Measurements from ENCODE around the gene YBX1. TPM values are rescaled to one million over a fixed set of nuclear protein-coding genes. Genes with fewer than 3 reads are reported as not detected.

The YBX1 gene
- total and polyA plus RNA-seq, 2 donors (not counting 1 experiment from before 2014, with no cell fraction given) = 164 to 345 TPM

- TF ChIP-seq EZH2 (IDR thresholded peaks at IDR 0.05; ENCODE audit: borderline replicate concordance, insufficient read depth, low read depth, low read length, poor library complexity, severe bottlenecking) = no peak
- no peak for TF ChIP-seq CTCF (IDR thresholded peaks at IDR 0.05)
- Mint-ChIP-seq H3K9me3 (ENCODE audit: insufficient read depth) (no peaks in the 10 kb centered on the region), H3K4me1 (peaks cover 12% of the 10 kb centered on the region), H3K4me3 (no peak overlapping the region), H3K27me3 (no peaks in the 10 kb centered on the region), H3K27ac (no peak overlapping the region)
- POLR2A ChIA-PET = no interaction called here
- no peaks in the 10 kb centered on the region for H3K27me3 ChIP-seq (replicated peaks in 1 of 4; ENCODE audit: control extremely low read depth in 1 of 4, control insufficient read depth in 3 of 4, insufficient read depth in 4 of 4, low read length in 3 of 4)
- H3K4me2 ChIP-seq (replicated peaks; ENCODE audit: low read depth, low read length, poor library complexity, severe bottlenecking) = no peak overlapping the region
- DNase-seq = no peak
- H3K9ac ChIP-seq (ENCODE audit: low read length) = no peak overlapping the region
- no peaks in the 10 kb centered on the region for H3K9me3 ChIP-seq (ENCODE audit: control extremely low read depth in 1 of 3, control insufficient read depth in 2 of 3, insufficient read depth in 1 of 3, low read length in 2 of 3)
- 96% methylated on average over 8 of the region's 11 CpGs for WGBS (ENCODE audit: insufficient coverage)
- H2AFZ ChIP-seq (ENCODE audit: insufficient read depth, low read depth, low read length, poor library complexity, severe bottlenecking) = no peak overlapping the region
- H3K4me3 ChIP-seq (ENCODE audit: control extremely low read depth in 1 of 5, extremely low read depth in 1 of 5, insufficient read depth in 1 of 5, low read depth in 2 of 5, low read length in 4 of 5) = no peak overlapping the region
- intact Hi-C loops (cut with micrococcal nuclease) = no loop called here
- H3K79me2 ChIP-seq (ENCODE audit: control insufficient read depth, insufficient read depth, low read length) = no peaks in the 10 kb centered on the region
- no peaks in the 10 kb centered on the region for H4K20me1 ChIP-seq (ENCODE audit: control insufficient read depth, insufficient read depth, low read length, poor library complexity, severe bottlenecking)
- H3K27ac ChIP-seq (ENCODE audit: low read length in 2 of 2) = no peak overlapping the region
- no peak for ATAC-seq (ENCODE audit: low read depth)
- H3K4me1 ChIP-seq (ENCODE audit: control insufficient read depth in 2 of 2, insufficient read depth in 2 of 2, low read length in 2 of 2) = peaks cover 10 to 16% of the 10 kb centered on the region in 2 donors
- CTCF ChIA-PET = interaction anchor here (1.0 kb wide), 1 partner anchor 12 kb away, joined by 3 read pairs; no protein-coding TSS in a partner anchor
- no peaks in the 10 kb centered on the region for H3K36me3 ChIP-seq (replicated peaks in 1 of 2; ENCODE audit: control extremely low read depth in 1 of 2, control insufficient read depth in 1 of 2, extremely low read depth in 1 of 2, insufficient read depth in 2 of 2, low read length in 1 of 2)
These were observed 52.8 kb downstream of the YBX1 start for GRCh38 chr1:42735056-42735455.

GRCh38 chr1:42735477-42736105 lies 53.4 kb downstream of the YBX1 start:
- no peaks in the 10 kb centered on the region for H3K36me3 ChIP-seq (replicated peaks in 1 of 2; ENCODE audit: control extremely low read depth in 1 of 2, control insufficient read depth in 1 of 2, extremely low read depth in 1 of 2, insufficient read depth in 2 of 2, low read length in 1 of 2)
- 86% methylated on average over 13 of the region's 14 CpGs for whole genome bisulfite sequencing (ENCODE audit: insufficient coverage)
- ChIA-PET CTCF (interaction anchor here (1.0 kb wide), 1 partner anchor 11 kb away, joined by 3 read pairs; no protein-coding TSS in a partner anchor), POLR2A (no interaction called here)
- intact Hi-C loops (cut with micrococcal nuclease) = no loop called here
- no peaks in the 10 kb centered on the region for H3K79me2 ChIP-seq (ENCODE audit: control insufficient read depth, insufficient read depth, low read length)
- H3K27ac Mint-ChIP-seq = no peak overlapping the region
- peaks cover 12% of the 10 kb centered on the region for H3K4me1 Mint-ChIP-seq
- H3K9me3 ChIP-seq (ENCODE audit: control extremely low read depth in 1 of 3, control insufficient read depth in 2 of 3, insufficient read depth in 1 of 3, low read length in 2 of 3) = no peaks in the 10 kb centered on the region
- no peaks in the 10 kb centered on the region for H3K27me3 ChIP-seq (replicated peaks in 1 of 4; ENCODE audit: control extremely low read depth in 1 of 4, control insufficient read depth in 3 of 4, insufficient read depth in 4 of 4, low read length in 3 of 4)
- ATAC-seq (ENCODE audit: low read depth) (no peak), DNase-seq (no peak)
- H3K4me2 ChIP-seq (replicated peaks; ENCODE audit: low read depth, low read length, poor library complexity, severe bottlenecking) = no peak overlapping the region
- no peak for TF ChIP-seq CTCF (IDR thresholded peaks at IDR 0.05)
- no peak for TF ChIP-seq EZH2 (IDR thresholded peaks at IDR 0.05; ENCODE audit: borderline replicate concordance, insufficient read depth, low read depth, low read length, poor library complexity, severe bottlenecking)
- H4K20me1 ChIP-seq (ENCODE audit: control insufficient read depth, insufficient read depth, low read length, poor library complexity, severe bottlenecking) = no peaks in the 10 kb centered on the region
- no peak overlapping the region for H3K27ac ChIP-seq (ENCODE audit: low read length in 2 of 2)
- H3K4me1 ChIP-seq (ENCODE audit: control insufficient read depth in 2 of 2, insufficient read depth in 2 of 2, low read length in 2 of 2) = peaks cover 10 to 16% of the 10 kb centered on the region in 2 donors
- H2AFZ ChIP-seq (ENCODE audit: insufficient read depth, low read depth, low read length, poor library complexity, severe bottlenecking) = no peak overlapping the region
- no peak overlapping the region for H3K4me3 ChIP-seq (ENCODE audit: control extremely low read depth in 1 of 5, extremely low read depth in 1 of 5, insufficient read depth in 1 of 5, low read depth in 2 of 5, low read length in 4 of 5)
- no peak overlapping the region for H3K9ac ChIP-seq (ENCODE audit: low read length)
- H3K27me3 Mint-ChIP-seq = no peaks in the 10 kb centered on the region
- H3K4me3 Mint-ChIP-seq = no peak overlapping the region
- no peaks in the 10 kb centered on the region for H3K9me3 Mint-ChIP-seq (ENCODE audit: insufficient read depth)

Measured in B cell (primary cell).